Suprapubic skin (tissue), 4 donors: Measurements from ENCODE around the gene RBKS.

Source experiments
- POLR2A ChIP-seq, 2 donors: fragments of 450-650 bp; IDR thresholded peaks; one replicate each; pipeline ENCODE4 v1.6.1; 2017; ENCODE audit warnings: antibody characterized with exemption in 2 of 2, mild to moderate bottlenecking in 2 of 2, moderate library complexity in 2 of 2
- POLR2AphosphoS5 ChIP-seq, 3 donors: sonication (generic); formaldehyde crosslinking; IDR thresholded peaks; one replicate each; pipeline ENCODE4 v1.6.1; 2017; ENCODE audit warnings: antibody characterized with exemption in 3 of 3
- TF ChIP-seq, protein P1 (sequence below), 2 donors: fragments of 200-600 bp in 1 of 2; fragments of 450-650 bp in 1 of 2; sonication (generic) in 1 of 2; IDR thresholded peaks; one replicate each; pipeline ENCODE4 v1.5.1; 2016 to 2019; ENCODE audit warnings: antibody characterized with exemption in 2 of 2, mild to moderate bottlenecking in 1 of 2, moderate library complexity in 1 of 2

DNA sequence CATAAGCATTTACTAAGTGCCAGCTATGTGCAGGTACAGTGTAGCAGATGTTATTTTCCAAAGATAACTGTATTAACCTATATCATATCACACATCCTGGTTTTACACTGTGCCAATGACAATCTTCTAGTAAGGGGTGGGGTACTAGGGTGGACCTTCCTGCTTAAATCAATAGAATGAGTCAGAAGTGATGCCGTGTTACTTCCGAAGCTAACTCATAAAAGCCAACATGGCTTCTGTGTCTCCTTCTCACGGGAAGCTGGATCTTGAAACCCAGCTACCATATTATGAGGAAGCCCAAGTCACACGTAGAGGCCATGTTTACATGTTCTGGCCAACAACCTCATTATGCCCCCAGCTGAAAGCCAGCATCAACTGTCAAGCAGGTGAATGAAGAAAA lies 59.5 kb downstream of the RBKS start:
- TF ChIP-seq, protein P1, sequence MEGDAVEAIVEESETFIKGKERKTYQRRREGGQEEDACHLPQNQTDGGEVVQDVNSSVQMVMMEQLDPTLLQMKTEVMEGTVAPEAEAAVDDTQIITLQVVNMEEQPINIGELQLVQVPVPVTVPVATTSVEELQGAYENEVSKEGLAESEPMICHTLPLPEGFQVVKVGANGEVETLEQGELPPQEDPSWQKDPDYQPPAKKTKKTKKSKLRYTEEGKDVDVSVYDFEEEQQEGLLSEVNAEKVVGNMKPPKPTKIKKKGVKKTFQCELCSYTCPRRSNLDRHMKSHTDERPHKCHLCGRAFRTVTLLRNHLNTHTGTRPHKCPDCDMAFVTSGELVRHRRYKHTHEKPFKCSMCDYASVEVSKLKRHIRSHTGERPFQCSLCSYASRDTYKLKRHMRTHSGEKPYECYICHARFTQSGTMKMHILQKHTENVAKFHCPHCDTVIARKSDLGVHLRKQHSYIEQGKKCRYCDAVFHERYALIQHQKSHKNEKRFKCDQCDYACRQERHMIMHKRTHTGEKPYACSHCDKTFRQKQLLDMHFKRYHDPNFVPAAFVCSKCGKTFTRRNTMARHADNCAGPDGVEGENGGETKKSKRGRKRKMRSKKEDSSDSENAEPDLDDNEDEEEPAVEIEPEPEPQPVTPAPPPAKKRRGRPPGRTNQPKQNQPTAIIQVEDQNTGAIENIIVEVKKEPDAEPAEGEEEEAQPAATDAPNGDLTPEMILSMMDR (IDR thresholded peaks at IDR 0.05), result no peak
- TF ChIP-seq POLR2AphosphoS5 (IDR thresholded peaks at IDR 0.05) (no peak), POLR2A (IDR thresholded peaks at IDR 0.05) (no peak)
